ENCODE data around the gene ATP6V1F. TPM values are rescaled to one million over a fixed set of nuclear protein-coding genes. Genes with fewer than 3 reads are reported as not detected.

Gene ATP6V1F
- total RNA-seq, 2 experiments from 2014 or later, result 49.6 to 54.3 TPM

GRCh38 chr7:128895320-128895719, 32.7 kb downstream of the ATP6V1F start:
- no peak overlapping the region for H3K4me3 ChIP-seq (ENCODE audit: low read length)
- H3K4me1 Mint-ChIP-seq (ENCODE audit: low read depth), result no peaks in the 10 kb centered on the region
- no peak overlapping the region for H3K27ac ChIP-seq (ENCODE audit: low read depth in 1 of 2, low read length in 2 of 2)
- ATAC-seq (ENCODE audit: poor library complexity), result no peak
- H3K27me3 ChIP-seq (ENCODE audit: control insufficient read depth in 1 of 2, insufficient read depth in 2 of 2, low read length in 2 of 2), result peaks cover 6 to 9% of the 10 kb centered on the region in 2 experiments
- no peak for DNase-seq
- H3K4me3 Mint-ChIP-seq, result no peak overlapping the region
- ChIA-PET CTCF (no interaction called here), POLR2A (no interaction called here)
- H3K36me3 ChIP-seq (ENCODE audit: insufficient read depth, low read length), result no peaks in the 10 kb centered on the region
- H3K36me3 Mint-ChIP-seq (ENCODE audit: low read depth), result no peaks in the 10 kb centered on the region
- H3K27me3 Mint-ChIP-seq, result peaks cover 5% of the 10 kb centered on the region
- H3K27ac Mint-ChIP-seq, result no peak overlapping the region
- no peak for TF ChIP-seq CTCF (IDR thresholded peaks at IDR 0.05)
- intact Hi-C loops (cut with DNase I, micrococcal nuclease), result no loop called here
- H3K4me1 ChIP-seq (ENCODE audit: insufficient read depth, low read length), result peaks cover 7% of the 10 kb centered on the region
- no peaks in the 10 kb centered on the region for H3K9me3 Mint-ChIP-seq
- H3K9me3 ChIP-seq (ENCODE audit: control insufficient read depth in 1 of 2, insufficient read depth in 1 of 2, low read length in 2 of 2), result peaks cover 4 to 9% of the 10 kb centered on the region in 2 experiments

GRCh38 chr7:128899392-128899791, 36.7 kb downstream of the ATP6V1F start:
- ATAC-seq (ENCODE audit: poor library complexity) (no peak), DNase-seq (no peak)
- Histone ChIP-seq H3K4me3 (ENCODE audit: low read length) (no peak overlapping the region), H3K36me3 (ENCODE audit: insufficient read depth, low read length) (no peaks in the 10 kb centered on the region), H3K27ac (ENCODE audit: low read depth in 1 of 2, low read length in 2 of 2) (no peak overlapping the region), H3K27me3 (ENCODE audit: control insufficient read depth in 1 of 2, insufficient read depth in 2 of 2, low read length in 2 of 2) (no peaks in the 10 kb centered on the region), H3K9me3 (ENCODE audit: control insufficient read depth in 1 of 2, insufficient read depth in 1 of 2, low read length in 2 of 2) (peaks cover 0 to 4% of the 10 kb centered on the region in 2 experiments), H3K4me1 (ENCODE audit: insufficient read depth, low read length) (peaks cover 2% of the 10 kb centered on the region)
- TF ChIP-seq CTCF (IDR thresholded peaks at IDR 0.05), result no peak
- CTCF ChIA-PET, result interaction anchor here (1.0 to 1.7 kb wide), 2 partner anchors 16 to 192 kb away, joined by 3 to 4 read pairs; no protein-coding TSS in a partner anchor
- Mint-ChIP-seq H3K4me1 (ENCODE audit: low read depth) (no peaks in the 10 kb centered on the region), H3K9me3 (no peaks in the 10 kb centered on the region), H3K27me3 (peaks cover 14% of the 10 kb centered on the region), H3K4me3 (no peak overlapping the region), H3K36me3 (ENCODE audit: low read depth) (no peaks in the 10 kb centered on the region), H3K27ac (no peak overlapping the region)
- intact Hi-C loops (cut with DNase I, micrococcal nuclease), result no loop called here
- POLR2A ChIA-PET, result no interaction called here

GRCh38 chr7:128900237-128900636, 37.6 kb downstream of the ATP6V1F start:
- Histone ChIP-seq H3K9me3 (ENCODE audit: control insufficient read depth in 1 of 2, insufficient read depth in 1 of 2, low read length in 2 of 2) (peaks cover 0 to 4% of the 10 kb centered on the region in 2 experiments), H3K27me3 (ENCODE audit: control insufficient read depth in 1 of 2, insufficient read depth in 2 of 2, low read length in 2 of 2) (no peaks in the 10 kb centered on the region), H3K36me3 (ENCODE audit: insufficient read depth, low read length) (no peaks in the 10 kb centered on the region), H3K4me1 (ENCODE audit: insufficient read depth, low read length) (peaks cover 7% of the 10 kb centered on the region), H3K27ac (ENCODE audit: low read depth in 1 of 2, low read length in 2 of 2) (no peak overlapping the region), H3K4me3 (ENCODE audit: low read length) (no peak overlapping the region)
- Mint-ChIP-seq H3K36me3 (ENCODE audit: low read depth) (no peaks in the 10 kb centered on the region), H3K4me3 (no peak overlapping the region), H3K4me1 (ENCODE audit: low read depth) (no peaks in the 10 kb centered on the region), H3K27me3 (peaks cover 22% of the 10 kb centered on the region), H3K27ac (no peak overlapping the region), H3K9me3 (no peaks in the 10 kb centered on the region)
- ATAC-seq (ENCODE audit: poor library complexity), result no peak
- DNase-seq, result no peak
- intact Hi-C loops (cut with DNase I, micrococcal nuclease), result loop anchor here in 1 of 2 experiments (5.0 kb wide), 1 partner anchor 312 kb away; no protein-coding TSS in a partner anchor
- ChIA-PET CTCF (interaction anchor here (1.0 to 1.7 kb wide), 2 partner anchors 17 to 191 kb away, joined by 3 to 4 read pairs; no protein-coding TSS in a partner anchor), POLR2A (no interaction called here)
- no peak for TF ChIP-seq CTCF (IDR thresholded peaks at IDR 0.05)
